T-helper 1 cell treated with Interleukin-12 subunit alpha and Interleukin-12 subunit beta and Interleukin-4 antibody, amounts not matched to agents 30 μg/mL and 1 μg/mL, for 36 hours (primary cell): ENCODE data around the gene IL17REL.

Experiments used
- H3K27ac Mint-ChIP-seq: one replicate; pipeline ENCODE4 v1.8.0; 2021; ENCODE audit warnings: mild to moderate bottlenecking, mixed read lengths
- H3K27me3 Mint-ChIP-seq: one replicate; pipeline ENCODE4 v1.8.0; 2021; ENCODE audit warnings: low read depth, mixed read lengths
- H3K36me3 Mint-ChIP-seq: one replicate; pipeline ENCODE4 v1.8.0; 2021; ENCODE audit warnings: low read depth, mixed read lengths
- H3K4me1 Mint-ChIP-seq: one replicate; pipeline ENCODE4 v1.8.0; 2021; ENCODE audit warnings: low read depth, mixed read lengths
- H3K4me3 Mint-ChIP-seq: one replicate; pipeline ENCODE4 v1.8.0; 2021; ENCODE audit warnings: mild to moderate bottlenecking, moderate library complexity, mixed read lengths
- H3K9me3 Mint-ChIP-seq: one replicate; pipeline ENCODE4 v1.8.0; 2021; ENCODE audit warnings: mixed read lengths

IL17REL gene

DNA sequence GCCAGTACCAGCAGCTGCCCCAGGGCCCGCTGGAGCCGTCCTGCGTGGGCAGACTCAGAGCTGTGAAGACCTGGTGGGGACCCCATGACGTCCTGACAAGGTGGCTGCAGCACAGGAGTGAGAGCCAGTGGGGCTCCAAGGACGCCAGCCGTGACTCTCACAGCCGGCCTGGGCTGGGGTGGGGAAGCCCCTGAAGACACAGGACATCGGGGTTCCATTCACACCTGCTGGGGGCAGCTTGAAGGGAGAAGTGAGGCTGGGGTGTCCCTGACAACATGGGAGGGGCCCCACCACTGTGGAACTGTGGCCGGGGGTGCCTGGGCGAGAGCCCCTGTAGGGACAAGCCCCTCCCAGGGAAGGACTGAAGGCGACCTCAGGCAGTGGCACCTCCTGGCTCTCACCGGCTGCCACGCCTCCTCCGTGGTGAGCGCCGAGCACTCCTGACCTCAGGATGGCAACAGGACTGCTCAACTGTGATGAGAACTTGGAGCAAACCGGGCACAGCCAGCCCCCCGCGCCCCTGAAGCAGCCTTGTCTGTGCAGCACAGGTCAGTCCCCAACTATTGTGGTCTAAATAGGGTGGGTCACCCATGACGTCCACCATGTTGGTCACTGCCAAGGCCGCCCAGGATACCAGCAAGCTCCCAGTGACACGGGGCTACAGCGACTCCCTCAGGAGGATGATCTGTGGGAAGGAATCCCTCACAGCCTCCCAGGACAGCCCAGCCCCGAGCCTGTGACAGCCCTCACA lies 22.7 kb upstream of the IL17REL start:
- no peak overlapping the region for H3K4me3 Mint-ChIP-seq
- peaks cover 9% of the 10 kb centered on the region for H3K27me3 Mint-ChIP-seq
- H3K9me3 Mint-ChIP-seq: no peaks in the 10 kb centered on the region
- peaks cover 1% of the 10 kb centered on the region for H3K4me1 Mint-ChIP-seq
- no peak overlapping the region for H3K27ac Mint-ChIP-seq
- H3K36me3 Mint-ChIP-seq: no peaks in the 10 kb centered on the region

- no peaks in the 10 kb centered on the region for H3K36me3 Mint-ChIP-seq
- no peak overlapping the region for H3K27ac Mint-ChIP-seq
- no peaks in the 10 kb centered on the region for H3K9me3 Mint-ChIP-seq
- no peak overlapping the region for H3K4me3 Mint-ChIP-seq
- peaks cover 1% of the 10 kb centered on the region for H3K4me1 Mint-ChIP-seq
- H3K27me3 Mint-ChIP-seq: peaks cover 9% of the 10 kb centered on the region
These were observed 21.8 kb upstream of the IL17REL start for GRCh38 chr22:50034126-50035081.

DNA sequence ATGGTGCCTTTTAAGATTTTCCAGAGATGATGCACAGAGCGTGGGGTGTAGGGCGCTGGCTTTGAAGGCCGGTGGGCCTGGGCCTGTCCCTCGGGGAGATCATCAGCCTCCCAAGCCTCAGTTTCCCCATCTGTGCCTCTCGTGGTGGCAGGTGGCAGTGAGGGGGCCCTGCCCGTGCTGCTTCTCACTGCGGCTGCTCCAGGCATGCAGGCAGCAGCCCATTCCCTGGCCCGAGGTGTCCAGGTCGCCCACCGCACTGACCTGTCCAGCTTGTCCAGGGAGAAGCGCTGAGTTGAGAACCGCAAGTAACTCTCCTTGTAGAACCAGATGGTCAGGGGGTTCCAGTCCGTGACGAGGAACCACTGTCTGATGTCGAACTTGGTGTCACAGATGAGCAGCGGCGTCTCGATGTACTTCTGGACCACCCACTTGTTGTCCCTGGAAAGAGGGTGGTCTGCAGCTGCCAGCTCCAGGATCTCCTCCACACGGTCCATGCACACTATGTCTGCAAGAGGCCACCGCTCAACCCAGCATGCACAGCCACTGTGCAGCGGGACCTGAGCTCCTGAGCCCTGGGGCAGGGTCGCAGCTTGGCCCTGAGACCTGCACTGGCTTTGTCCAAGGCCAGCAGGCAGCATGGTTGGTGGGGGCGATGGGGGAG lies 20.5 kb upstream of the IL17REL start:
- Mint-ChIP-seq H3K27me3 (peaks cover 6% of the 10 kb centered on the region), H3K36me3 (no peaks in the 10 kb centered on the region), H3K27ac (no peak overlapping the region), H3K4me1 (peaks cover 1% of the 10 kb centered on the region), H3K9me3 (no peaks in the 10 kb centered on the region), H3K4me3 (no peak overlapping the region)

DNA sequence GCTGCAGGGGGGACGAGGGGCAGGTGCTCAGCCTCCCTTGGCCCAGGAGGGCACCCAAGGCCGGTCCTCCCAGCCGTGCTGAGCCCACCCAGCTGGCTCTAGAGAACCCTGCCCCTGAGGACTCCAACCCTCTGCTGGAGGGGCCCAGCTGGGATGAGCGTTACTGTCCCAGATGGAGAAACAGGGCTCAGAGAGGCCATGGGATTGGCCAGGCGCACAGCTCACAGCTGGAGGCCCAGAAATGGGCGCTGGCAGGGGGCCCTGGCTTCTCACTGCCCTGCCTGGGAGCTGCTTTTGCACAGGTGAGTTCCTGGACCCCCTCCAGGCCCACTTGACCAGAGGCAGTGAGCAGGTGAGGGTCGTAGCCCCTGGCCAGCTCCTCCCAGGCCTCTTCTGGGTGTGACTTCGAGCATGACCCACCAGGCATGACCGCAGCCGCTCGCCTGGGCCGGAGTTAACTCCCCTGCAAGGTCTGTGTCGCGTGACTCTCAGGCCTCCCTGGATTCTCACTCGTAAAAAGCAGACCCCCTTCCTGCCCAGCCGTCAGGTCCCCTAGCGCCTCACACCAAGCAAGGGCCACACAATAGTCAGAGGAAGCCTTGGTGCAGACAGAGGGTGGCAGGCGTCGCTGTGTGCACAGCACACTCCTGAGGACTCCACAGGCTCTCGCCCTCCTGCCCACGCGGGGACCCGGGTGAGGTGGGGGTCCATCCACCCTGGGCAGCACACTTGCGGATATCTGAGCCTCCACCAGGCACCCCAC lies 19.7 kb upstream of the IL17REL start:
- H3K27me3 Mint-ChIP-seq: peaks cover under 1% of the 10 kb centered on the region
- no peaks in the 10 kb centered on the region for H3K9me3 Mint-ChIP-seq
- peaks cover 4% of the 10 kb centered on the region for H3K4me1 Mint-ChIP-seq
- no peak overlapping the region for H3K27ac Mint-ChIP-seq
- H3K36me3 Mint-ChIP-seq: no peaks in the 10 kb centered on the region
- no peak overlapping the region for H3K4me3 Mint-ChIP-seq

DNA sequence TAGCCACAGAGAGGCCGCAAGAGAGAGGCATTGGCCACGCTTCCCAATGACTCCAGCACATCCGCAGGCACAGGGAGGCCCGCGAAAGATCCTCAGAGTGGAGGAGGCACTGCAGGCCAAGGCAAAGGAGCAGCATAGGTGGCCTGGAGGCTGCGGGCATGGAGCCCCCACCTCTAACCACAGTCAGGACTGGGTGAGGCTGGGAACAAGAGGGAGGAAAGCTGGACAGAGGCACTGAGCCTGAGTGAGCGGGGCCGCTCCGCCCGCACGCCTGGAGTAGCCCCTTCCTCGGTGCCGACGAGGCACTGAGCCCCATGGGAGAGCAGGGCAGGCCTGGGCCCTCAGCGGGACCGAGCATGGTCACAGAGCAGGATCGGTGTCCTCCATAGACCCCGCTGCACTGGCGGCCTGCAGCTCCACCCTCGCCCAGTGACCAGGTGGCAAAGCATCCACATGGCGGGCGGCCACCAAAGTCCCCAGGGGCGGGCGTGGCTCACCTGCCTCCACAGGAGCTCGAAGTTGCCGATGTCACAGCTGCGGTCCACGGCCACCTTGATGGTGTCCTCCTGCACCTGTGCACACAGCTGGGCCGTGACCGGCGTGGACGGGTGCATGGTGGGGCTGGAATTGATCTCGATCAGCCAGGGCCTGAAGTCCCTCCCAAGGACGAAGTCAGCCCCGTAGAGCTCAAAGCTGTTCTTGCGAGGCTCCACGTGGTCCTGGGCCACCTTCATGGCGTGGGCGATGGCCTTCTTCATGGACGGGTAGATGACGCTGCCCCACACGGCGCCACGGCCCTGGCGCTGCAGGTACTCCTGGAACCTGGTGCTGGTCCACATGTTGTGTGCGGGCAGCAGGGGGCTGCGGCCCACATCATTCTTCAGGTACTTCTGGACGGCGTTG lies 18.9 kb upstream of the IL17REL start:
- H3K27me3 Mint-ChIP-seq: no peaks in the 10 kb centered on the region
- H3K4me3 Mint-ChIP-seq: no peak overlapping the region
- no peaks in the 10 kb centered on the region for H3K36me3 Mint-ChIP-seq
- H3K9me3 Mint-ChIP-seq: no peaks in the 10 kb centered on the region
- no peak overlapping the region for H3K27ac Mint-ChIP-seq
- H3K4me1 Mint-ChIP-seq: peaks cover 4% of the 10 kb centered on the region

- no peaks in the 10 kb centered on the region for H3K9me3 Mint-ChIP-seq
- no peak overlapping the region for H3K27ac Mint-ChIP-seq
- H3K36me3 Mint-ChIP-seq: no peaks in the 10 kb centered on the region
- peaks cover 4% of the 10 kb centered on the region for H3K4me1 Mint-ChIP-seq
- H3K4me3 Mint-ChIP-seq: no peak overlapping the region
- no peaks in the 10 kb centered on the region for H3K27me3 Mint-ChIP-seq
These were observed 18.0 kb upstream of the IL17REL start for GRCh38 chr22:50030297-50031188.

GRCh38 chr22:50027639-50028537 lies 15.3 kb upstream of the IL17REL start:
- Mint-ChIP-seq H3K36me3 (no peaks in the 10 kb centered on the region), H3K27ac (no peak overlapping the region), H3K4me1 (peaks cover 3% of the 10 kb centered on the region), H3K27me3 (peaks cover 6% of the 10 kb centered on the region), H3K9me3 (no peaks in the 10 kb centered on the region), H3K4me3 (no peak overlapping the region)

DNA sequence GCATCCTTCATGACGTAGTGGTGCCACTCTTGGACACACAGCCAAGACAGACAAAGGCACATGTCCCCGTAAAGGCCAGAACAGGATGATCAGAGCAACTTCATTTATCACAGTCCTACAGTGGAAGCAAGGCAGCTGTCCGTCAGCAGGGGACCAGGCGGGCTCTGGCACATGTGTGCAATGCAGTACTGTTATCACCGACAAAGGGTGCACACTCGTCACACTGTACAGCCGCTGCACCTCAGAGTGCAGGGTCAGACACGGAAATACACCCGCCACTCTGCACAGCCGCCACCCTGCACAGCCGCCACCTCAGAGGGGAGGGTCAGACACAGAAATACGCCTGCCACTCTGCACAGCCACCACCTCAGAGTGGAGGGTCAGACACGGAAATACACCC lies 13.4 kb upstream of the IL17REL start:
- H3K36me3 Mint-ChIP-seq: no peaks in the 10 kb centered on the region
- H3K9me3 Mint-ChIP-seq: no peaks in the 10 kb centered on the region
- no peak overlapping the region for H3K27ac Mint-ChIP-seq
- H3K4me3 Mint-ChIP-seq: no peak overlapping the region
- H3K27me3 Mint-ChIP-seq: peaks cover 6% of the 10 kb centered on the region
- H3K4me1 Mint-ChIP-seq: peaks cover 3% of the 10 kb centered on the region

- Mint-ChIP-seq H3K4me3 (no peak overlapping the region), H3K27ac (no peak overlapping the region), H3K9me3 (peaks cover 4% of the 10 kb centered on the region), H3K27me3 (peaks cover 6% of the 10 kb centered on the region), H3K36me3 (no peaks in the 10 kb centered on the region), H3K4me1 (peaks cover 11% of the 10 kb centered on the region)
These were observed 9.7 kb upstream of the IL17REL start for GRCh38 chr22:50022171-50022819.

DNA sequence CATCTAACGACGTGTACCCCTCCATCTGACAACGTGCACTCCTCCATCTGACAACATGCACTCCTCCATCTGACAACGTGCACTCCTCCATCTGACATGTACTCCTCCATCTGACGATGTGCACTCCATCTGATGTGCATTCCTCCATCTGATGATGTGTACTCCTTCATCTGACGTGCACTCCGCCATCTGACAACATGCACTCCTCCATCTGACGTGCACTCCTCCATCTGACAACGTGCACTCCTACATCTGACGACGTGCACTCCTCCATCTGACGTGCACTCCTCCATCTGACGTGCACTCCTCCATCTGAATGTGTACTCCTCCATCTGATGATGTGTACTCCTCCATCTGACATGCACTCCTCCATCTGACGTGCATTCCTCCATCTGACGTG lies 8.0 kb upstream of the IL17REL start:
- Mint-ChIP-seq H3K27ac (no peak overlapping the region), H3K4me1 (peaks cover 11% of the 10 kb centered on the region), H3K27me3 (peaks cover 6% of the 10 kb centered on the region), H3K4me3 (no peak overlapping the region), H3K9me3 (peaks cover 4% of the 10 kb centered on the region), H3K36me3 (no peaks in the 10 kb centered on the region)

GRCh38 chr22:50019316-50019715 lies 6.8 kb upstream of the IL17REL start:
- Mint-ChIP-seq H3K27ac (no peak overlapping the region), H3K36me3 (no peaks in the 10 kb centered on the region), H3K27me3 (no peaks in the 10 kb centered on the region), H3K4me3 (no peak overlapping the region), H3K4me1 (peaks cover 11% of the 10 kb centered on the region), H3K9me3 (peaks cover 4% of the 10 kb centered on the region)
